Globus pallidus (tissue), 1 donor: ENCODE measurements around the gene NLK.
"Not testable (repeated sequence)": the region's sequence is repeated elsewhere in the genome, so short reads cannot be mapped to it uniquely, and the experiment has no call there.

Source experiments
- DNase-seq: peaks from one replicate; pipeline ENCODE4 v3.0.0-alpha.2; 2015; ENCODE audit warnings: low spot score

Gene NLK

DNA sequence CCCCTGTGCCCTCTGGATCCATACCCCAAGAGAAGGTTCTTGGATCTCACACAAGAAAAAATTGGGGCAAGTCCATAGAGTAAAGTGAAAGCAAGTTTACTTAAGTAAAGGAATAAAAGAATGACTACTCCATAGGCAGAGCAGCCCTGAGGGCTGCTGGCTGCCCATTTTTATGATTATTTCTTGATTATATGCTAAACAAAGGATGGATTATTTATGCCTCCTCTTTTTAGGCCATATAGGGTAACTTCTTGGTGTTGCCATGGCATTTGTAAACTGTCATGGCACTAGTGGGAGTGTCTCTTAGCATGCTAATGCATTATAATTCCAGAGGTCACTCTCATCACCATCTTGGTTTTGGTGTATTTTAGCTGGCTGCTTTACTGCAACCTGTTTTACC lies 70.8 kb downstream of the NLK start:
- DNase-seq: no peak

DNA sequence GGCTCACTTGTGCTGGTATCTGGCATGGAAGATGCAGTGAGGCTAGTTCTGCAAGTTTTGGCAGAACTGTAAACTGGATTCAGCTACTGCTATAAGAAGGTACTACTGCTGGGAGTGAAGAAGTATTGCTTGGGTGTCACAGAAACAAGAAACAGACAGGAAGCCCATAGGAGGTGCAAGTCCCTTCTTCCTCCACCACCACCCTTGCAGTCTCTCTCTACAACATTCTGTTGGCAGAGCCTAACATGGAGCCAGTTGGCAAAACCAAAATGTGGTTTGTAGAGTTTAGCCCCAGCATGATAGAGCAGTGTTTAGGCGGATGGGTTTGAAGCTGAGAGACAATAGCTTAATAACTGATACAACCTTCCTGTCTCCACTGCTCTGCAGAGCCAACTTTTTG lies 72.6 kb downstream of the NLK start:
- DNase-seq: no peak

DNA sequence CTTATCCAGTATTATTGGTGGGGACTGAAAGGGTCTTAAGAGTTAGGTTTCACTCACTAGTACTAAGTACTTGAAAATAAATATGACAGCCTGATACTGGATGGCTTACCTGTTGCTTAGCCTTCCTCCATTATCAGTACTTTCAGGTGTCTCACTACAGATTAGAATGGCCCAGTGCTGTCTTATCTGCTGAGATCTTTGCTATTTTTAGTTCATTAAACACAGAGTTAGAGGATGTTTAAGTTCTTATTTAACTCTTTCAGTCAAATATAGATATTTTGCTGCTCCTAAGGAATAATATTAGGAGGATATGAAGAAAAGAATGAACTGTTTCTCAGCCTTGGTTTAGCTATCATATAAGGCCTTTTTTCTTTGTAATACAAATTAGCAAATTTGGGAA lies 74.8 kb downstream of the NLK start:
- no peak for DNase-seq

DNA sequence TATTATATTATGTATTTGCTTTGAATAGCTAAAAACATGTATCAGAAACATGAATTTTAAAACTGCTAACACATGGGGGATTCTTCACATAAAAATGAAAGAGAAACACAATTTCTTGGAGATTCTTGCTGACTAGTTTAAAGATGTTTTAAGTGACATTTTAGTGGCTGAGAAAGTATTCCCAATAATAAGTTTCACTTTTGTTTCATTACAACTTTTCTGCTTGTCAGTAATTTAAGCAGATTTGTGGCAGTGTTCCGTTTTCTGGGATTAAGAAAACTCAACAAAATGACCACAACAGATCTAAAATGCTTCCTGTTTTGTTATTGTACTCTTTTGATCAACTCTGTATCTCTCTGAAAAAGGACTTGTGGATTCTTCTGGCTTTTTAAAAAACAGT lies 75.9 kb downstream of the NLK start:
- DNase-seq: no peak

DNA sequence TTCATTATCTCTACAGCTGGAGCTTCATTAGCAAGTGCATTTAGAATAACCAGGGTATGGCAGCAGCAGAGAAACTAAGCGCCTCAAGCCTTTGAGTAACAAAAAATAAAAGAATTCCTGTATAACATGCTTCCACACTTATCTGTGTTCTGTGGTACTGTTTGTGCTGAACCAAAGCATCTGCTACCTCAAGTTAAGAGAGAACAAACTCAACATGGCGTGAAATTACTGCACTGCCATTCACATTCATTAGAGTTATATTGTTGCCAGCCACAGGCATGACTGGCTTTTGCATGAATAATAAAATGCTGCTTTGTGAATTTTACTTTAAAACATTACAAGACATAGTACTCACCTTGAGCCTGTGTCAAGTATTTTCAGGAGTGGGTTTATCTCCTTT lies 76.6 kb downstream of the NLK start:
- no peak for DNase-seq

DNA sequence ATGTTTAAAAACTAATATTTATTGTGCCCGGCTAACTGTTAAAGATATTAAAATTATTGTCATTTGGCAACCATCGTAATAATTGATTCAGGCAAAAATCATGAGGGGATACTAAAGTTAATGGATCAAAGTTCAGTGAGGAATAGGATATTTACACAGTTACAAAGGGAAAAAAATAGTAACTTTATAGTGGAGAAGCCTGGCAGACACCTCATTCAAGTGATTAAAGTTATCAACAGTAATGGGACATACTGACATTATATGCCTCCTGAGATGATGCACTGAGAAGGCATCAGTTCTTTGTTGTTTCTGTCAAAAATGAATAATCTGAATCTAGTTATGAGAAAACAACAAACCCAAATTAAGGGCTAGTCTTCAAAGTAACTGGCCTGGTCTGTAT lies 77.1 kb downstream of the NLK start:
- DNase-seq: no peak

DNA sequence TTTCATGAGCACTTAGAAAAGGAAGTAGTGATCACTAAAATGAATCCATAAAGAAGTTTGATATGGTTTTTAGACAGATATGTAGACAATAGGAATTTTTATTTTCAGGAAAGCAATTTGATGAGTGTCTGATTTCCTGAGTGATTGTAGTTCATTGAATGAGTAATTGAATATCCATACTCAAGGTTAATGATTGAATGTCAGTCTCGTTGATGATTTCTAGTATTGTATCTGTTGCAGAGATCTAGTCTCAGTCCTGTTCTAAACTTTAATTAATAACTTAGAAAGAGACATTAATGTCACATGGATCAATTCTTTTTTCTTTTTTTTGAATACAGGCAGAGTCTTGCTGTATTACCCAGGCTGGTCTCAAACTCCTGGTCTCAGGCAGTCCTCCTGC lies 78.3 kb downstream of the NLK start:
- DNase-seq: no peak

DNA sequence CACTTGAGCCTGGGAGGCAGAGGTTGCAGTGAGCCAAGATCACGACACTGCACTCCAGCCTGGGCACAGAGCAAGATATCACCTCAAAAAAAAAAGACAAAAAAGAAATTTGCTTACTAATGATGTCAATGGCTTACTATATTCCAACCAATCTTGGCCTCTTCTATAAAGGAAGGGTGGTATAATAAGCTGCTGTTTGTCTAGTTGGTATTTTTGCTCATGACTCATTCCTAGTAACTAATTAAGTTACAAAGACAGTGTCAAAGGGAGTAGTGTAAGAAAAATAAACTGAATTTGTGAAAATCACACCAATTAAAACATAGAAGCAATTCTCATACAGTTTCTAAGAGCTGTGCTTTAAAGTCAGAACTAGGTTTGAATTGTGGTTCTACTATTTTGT lies 82.5 kb downstream of the NLK start:
- DNase-seq: no peak

DNA sequence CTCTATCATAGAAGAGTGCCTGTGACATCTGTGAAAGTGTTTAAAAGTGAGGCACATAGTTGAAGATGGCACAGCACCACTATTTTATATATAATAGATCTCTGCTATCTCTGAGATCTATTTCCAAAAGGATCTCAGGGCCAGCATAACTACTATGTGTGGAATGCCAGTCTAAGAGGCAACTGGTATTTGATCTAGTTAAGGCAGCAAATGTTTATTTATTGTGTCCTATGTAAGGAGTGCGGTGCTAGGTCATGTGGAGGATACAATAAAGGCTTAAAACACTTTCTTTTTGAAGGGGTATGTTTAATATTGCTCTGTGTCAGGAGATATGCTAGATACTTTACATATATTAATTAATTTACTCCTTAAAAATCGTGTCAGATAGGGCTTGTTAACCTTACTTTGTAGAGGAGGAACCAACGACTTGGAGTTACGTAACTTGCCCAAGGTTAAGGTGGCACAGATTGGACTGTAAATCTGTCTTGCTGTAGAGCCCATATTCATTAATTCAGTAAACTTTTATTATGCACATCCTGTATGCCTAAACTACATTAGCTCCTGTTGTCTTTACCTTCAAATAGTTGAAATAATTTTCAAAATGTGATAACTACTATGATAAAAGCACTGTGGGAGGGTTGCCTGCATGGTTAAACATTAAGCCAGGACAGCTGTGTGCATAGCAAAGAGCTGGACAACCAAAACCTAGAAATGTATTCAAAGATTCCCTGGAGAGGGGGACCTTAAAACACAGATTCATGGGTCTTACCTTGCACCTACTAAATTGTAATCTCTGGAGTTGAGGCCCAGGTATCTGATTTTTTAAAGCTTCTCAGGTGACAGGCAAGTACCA lies 83.3 kb downstream of the NLK start:
- no peak for DNase-seq

DNA sequence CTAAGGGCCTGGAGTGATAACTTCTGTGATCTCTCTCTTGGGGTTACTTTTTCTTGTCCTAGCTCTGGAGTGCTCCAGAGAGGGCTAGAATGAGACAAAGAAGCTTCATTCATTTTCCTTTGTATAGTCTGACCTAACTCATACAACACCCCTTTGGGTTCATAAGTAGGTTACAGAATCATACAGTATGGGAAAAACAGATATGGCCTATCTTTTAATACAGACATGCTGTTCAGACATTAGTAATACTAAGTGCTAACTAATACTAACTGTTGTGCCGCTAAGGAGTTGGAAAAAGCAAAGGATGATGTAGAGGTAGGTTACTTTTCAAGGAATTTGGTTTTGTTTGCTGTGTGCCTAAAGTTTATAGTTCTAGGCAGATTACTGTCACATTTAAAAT lies 84.7 kb downstream of the NLK start:
- no peak for DNase-seq

DNA sequence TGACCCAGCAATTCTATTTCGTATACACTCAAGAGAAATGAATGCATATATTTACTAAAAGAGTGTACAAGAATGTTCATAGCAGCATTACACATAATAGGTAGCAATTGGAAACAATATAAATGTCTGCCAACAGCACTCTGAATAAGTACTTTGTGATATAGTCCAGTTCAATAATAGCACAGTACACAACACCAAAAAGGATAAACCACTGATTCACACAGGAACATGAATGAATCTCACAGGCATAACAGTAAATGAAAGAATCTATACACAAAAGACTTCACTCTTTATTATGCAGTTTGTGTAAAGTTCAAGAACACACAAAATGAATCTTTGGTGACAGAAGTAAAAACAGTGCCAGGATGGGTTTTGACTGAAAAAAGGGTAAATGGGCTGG lies 86.3 kb downstream of the NLK start:
- DNase-seq: no peak

DNA sequence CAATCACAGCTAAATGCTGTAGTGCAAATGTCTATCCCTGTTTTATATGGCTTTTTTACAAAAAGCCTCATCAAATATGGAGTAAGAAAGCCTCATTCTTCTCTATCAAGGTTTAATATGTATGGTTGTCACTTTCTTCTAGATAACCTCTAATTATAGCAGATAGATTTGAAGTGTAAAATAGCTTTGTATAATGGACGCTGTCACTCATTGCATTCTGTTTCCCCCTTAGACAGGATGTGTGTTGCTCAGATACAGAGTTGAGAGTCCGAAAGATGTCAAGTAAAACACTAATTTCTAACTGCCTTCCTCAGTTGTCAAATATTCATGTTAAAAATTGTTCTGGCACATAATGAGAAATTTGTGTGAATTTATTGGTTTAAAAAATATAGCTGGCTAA lies 88.0 kb downstream of the NLK start:
- no peak for DNase-seq

DNA sequence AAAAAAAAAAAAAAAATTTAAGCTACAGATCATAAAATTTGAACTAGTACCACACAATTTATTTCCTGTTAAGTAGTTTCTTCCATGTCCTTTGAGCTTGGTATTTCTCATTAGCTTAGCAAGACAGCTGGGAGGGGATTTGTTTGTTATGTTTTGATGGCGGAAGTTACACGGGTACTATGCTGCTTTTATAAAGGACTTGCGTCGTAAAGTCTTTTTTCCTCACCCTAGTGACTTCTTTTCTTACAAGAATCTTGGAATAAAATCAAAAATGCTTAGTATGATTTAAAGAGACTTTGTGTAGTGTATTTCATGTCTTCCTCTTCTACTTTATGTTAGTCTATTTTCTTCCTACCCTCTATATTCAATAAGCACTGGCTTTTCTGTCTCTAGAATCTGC lies 89.1 kb downstream of the NLK start:
- no peak for DNase-seq

DNA sequence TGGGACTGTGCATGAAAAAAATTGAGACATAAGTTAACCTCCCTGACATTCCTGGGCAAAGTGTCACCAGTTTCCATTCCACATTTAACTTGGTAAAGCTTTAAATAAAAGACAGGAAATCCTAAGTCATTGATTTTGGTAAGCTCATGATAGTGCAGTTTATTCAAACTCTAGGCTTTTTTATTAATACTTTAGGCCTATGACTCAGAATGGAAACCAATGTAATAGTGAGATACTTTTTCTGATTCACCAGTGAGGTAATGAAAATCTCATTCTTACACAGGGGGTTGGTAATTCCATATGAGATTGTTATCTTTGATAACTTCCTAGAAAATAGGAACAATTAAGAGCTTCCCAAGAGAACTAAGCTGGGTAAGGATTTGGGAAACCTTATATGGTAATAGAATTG lies 91.1 kb downstream of the NLK start:
- DNase-seq: no peak

DNA sequence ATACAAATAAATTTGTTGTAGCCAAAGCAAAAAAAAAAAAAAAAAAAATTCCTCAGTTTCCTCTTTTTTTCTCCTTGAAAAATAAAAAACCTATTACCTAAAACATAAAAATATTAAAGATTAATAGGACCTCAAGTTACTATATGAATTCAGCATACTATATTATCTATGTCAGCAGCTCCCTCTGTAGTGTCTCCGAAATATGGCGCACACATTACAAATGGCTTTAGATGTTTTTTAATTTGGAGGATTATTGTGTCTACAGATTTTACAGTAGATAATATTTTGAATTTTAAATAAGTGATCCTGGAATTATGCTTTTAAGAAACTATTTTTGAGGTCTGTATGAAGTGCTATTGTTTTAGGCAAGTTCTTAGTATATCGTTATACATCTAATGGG lies 94.4 kb downstream of the NLK start:
- no peak for DNase-seq

DNA sequence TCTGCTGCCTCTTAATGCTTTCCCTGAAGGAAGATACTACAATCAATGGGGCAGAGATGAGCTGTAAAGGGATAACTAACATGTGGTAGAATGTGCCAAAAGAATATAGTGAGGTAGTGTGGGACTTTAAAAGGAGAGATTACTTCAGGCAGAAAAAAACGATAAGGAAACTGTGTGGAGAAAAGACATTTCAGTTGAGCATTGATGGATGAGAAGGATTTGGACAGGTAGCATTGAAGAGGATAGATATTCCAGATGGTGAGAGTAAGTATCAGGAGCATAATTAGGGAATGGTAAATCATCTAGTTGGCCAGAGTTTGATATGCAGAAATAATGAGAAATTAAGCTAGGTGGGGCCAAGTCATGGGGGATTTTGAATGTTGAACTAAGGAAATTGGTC lies 97.3 kb downstream of the NLK start:
- no peak for DNase-seq

DNA sequence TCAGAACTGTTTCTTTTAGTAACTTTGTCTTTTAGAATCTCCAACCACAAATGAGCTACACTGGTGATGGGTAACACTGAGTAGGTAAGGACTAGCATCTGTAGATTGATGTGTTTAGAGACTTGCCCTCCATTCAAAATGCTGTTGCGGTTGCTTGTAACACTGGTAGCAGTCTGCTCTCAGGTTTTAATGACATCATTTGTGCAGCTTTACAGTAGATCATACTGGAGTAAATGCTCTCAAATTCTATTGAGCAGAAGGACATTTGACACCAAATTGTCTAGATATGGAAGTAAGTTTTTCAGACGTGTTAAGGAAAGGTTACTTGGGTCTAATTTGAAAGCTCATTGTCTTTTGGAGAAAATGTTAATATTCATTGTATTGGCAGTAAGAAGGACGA lies 98.8 kb downstream of the NLK start:
- peak; percentile 37 for DNase-seq

DNA sequence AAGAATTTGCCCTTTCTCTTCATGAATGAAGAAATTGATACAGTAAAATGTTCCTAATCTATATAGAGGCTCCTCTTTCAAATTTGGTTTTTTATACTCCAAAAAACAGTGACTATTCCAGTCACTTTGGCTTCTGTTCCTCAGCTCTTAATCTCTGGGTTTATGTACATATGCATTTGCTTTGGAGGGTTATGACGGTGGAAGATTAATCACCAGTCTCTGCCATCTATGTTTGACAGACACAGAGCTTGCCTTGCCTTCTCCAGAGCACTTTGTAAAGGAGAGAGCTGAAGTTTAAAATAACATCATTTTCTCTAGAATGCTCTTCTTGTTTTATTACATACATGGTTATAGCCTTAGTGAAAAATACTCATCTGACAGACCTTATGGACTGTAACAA lies 99.3 kb downstream of the NLK start:
- peak; percentile 28 for DNase-seq

DNA sequence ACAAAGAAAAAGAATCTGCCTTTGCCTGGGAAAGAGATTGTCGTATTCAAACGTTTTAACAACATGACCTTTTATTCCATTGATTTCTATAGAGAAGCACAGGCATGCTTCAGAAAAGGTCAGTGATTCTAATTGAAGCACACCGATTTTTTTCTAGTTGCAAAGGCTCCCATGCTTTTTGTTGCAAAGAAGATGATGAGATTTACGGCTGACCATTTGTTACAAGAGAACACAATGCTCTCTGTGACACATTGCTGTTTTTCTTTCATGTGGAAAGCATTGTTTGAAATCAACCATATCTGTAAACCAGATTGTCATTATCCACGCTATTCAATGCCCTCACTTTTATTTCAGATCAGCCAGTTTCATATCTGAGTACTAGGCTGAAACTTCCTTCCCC lies 99.8 kb downstream of the NLK start:
- peak; percentile 74 for DNase-seq

DNA sequence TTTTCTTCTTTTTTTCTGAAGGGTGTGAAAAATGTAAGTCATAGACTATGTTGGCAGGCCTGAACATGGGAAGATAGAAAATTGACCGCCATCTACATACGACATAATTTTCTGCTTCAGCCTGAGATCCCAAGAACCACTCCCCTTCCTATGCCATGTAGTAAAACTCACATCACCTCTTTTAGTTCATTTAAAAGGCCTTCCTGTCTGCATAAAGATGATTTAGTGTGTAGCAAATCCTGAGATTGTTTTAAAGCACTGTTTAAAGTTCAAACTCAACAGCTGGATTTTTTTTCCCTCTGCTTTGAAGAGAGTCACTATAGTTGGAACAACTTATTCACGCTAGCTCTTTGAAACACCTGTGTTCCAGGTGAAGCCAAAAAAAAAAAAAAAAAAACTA lies 101.5 kb downstream of the NLK start:
- DNase-seq: no peak

DNA sequence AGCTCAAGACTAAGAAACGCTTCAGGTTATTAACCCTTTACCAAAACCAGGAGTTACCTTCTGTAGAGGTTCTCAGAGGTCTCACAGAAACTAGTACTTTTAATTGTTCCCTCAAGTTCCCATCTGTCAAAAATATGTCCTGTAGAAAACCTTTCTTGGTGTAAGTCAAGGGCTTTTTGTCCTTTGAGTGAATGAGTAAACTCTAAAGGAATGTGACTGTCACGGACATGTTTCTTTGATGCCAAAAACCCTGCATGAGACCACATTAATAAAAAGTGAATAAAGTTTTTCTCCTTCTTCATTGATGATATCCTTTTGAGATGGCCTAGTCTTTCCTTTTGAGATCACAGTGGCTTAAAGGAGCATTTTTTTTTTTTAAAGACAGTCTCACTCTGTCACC lies 102.9 kb downstream of the NLK start:
- no peak for DNase-seq

DNA sequence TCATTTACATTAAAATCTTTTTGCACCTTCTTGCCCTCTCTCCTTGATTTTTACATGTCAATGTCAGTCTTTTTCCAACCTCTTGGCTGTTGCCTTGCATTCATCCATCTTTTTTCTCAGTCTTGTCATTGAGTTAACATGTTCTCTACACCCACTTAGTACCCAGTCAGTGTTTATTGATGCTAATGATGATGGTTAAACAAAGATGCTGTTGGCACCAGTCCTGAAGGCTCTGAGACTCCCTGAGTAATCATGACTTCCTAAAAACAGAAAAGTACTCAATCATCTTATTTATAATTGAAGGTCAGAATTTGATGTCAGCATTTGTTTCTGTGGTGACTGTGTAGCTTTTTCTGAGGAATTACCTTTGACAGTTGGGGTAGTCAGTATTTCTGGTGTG lies 104.5 kb downstream of the NLK start:
- DNase-seq: no peak

DNA sequence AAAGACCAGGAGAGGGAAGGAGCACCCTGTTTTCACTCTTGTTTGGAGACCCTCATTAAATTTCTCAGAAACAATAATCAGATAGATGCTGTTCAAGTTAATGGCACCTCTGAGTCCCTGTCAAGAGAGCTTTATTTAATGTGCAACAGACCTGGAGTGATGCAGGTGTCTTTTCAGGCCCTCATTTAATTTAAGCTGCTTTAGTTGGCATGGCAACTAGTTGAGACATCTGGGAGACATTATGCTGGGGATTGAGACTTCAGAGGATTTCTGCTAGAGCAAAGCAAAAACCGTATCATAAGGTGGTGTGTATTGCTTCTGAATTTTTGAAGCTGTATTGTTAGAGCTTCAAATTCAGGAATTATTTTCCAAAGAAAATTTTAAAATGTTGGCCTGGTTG lies 108.5 kb downstream of the NLK start:
- no peak for DNase-seq

DNA sequence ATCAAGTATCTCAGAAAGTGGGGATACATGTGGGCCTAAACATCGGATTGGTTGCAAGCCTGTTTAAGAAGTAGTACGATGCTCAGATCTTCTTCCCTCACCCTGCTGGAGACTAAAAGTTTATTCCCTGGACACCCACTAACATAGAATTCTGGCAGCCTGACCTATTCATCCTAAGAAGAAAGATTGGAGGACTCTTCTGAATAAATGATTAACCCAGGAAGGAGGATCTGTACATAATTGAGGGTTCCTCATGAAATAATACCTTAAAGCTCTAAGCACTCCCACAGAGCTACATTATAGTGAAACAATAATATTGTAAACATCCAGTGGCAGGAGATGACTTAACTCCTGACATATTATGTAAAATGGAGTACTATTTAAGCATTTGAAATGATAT lies 111.7 kb downstream of the NLK start:
- no peak for DNase-seq

DNA sequence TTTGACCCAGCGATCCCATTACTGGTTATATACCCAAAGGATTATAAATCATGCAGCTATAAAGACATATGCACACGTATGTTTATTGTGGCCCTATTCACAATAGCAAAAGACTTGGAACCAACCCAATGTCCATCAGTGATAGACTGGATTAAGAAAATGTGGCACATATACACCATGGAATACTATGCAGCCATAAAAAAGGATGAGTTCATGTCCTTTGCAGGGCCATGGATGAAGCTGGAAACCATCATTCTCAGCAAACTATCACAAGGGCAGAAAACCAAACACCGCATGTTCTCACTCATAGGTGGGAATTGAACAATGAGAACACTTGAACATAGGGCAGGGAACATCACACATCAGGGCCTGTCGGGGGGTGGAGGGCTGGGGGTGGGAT lies 112.9 kb downstream of the NLK start:
- DNase-seq: not testable (repeated sequence)
